ENCODE results near the gene OR52N2.
A peak's percentile ranks its signal among the peaks of the same experiment; 100 is the strongest.

OR52N2 gene

DNA sequence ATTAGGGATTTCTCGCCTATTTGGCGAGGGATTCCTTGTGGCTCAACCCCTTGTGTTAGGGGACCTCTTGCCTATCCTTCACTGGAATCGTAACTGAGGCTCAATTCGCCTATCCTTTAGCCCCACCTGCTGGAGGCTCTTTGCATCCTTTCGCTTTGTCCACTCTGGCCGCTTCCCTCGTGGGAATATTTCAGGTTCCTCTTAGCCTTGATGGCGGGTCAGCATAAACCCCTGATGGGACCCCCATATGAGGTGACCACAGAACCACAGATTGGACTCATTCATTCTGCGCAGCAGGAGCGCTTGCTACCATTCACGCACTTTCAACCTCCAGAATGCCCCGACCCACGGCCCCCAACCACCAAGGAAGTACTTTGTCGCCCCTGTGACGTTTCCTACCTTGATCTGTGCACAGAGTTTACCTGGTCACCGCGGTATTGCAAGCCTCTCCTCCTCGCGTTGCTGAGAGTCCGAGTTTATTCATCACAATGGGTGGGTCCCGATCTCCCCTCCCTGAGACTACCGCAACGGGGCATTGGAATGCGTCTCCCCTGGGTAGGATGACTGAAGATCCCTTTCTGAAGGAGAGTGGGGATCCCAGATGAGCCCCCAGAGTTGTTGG, at the start of gene OR52N2:
Gene OR52N2, plus strand, starts transcription at position 425 of the 622 bp plus-strand sequence. CDS start 11,412 bp downstream, outside the sequence.
- H3K4me3 ChIP-seq (replicated peaks; ENCODE audit: low read depth, low read length): peak within 1 kb of the TSS; percentile 71
- no peaks in the 10 kb centered on the region for H3K27me3 ChIP-seq (replicated peaks; ENCODE audit: control insufficient read depth, insufficient read depth, low read length)
- peak; percentile 16 for DNase-seq (ENCODE audit: extremely low read depth, insufficient read length)
- no peaks in the 10 kb centered on the region for H3K36me3 ChIP-seq (ENCODE audit: control insufficient read depth, insufficient read depth, low read length)
- TF ChIP-seq, protein P1, sequence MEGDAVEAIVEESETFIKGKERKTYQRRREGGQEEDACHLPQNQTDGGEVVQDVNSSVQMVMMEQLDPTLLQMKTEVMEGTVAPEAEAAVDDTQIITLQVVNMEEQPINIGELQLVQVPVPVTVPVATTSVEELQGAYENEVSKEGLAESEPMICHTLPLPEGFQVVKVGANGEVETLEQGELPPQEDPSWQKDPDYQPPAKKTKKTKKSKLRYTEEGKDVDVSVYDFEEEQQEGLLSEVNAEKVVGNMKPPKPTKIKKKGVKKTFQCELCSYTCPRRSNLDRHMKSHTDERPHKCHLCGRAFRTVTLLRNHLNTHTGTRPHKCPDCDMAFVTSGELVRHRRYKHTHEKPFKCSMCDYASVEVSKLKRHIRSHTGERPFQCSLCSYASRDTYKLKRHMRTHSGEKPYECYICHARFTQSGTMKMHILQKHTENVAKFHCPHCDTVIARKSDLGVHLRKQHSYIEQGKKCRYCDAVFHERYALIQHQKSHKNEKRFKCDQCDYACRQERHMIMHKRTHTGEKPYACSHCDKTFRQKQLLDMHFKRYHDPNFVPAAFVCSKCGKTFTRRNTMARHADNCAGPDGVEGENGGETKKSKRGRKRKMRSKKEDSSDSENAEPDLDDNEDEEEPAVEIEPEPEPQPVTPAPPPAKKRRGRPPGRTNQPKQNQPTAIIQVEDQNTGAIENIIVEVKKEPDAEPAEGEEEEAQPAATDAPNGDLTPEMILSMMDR (IDR thresholded peaks at IDR 0.05; ENCODE audit: insufficient read depth, low read length, poor library complexity, severe bottlenecking): peak; percentile 83

DNA sequence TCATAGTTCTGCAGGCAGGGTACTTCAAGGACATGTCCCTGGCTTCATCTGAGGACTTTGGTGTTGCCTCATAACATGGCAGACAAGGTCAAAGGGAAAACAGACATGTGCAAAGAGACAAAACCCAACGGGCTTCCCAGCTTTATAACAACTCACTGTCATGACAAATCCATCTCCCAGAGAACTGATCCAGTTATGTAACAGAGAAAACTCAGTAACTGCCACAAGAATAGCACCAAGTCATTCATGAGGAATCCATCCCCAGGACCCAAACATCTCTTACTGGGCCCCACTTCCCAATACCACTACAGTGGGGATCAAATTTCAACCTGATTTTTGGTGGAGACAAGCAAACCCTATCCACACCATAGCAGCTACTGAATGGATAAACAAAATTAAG, 41.7 kb upstream of the OR52N2 start:
- DNase-seq (ENCODE audit: extremely low read depth, insufficient read length): no peak
- TF ChIP-seq, protein P1 (IDR thresholded peaks at IDR 0.05; ENCODE audit: insufficient read depth, low read length, poor library complexity, severe bottlenecking): no peak
- H3K4me3 ChIP-seq (replicated peaks; ENCODE audit: low read depth, low read length): no peak overlapping the region
- no peaks in the 10 kb centered on the region for H3K36me3 ChIP-seq (ENCODE audit: control insufficient read depth, insufficient read depth, low read length)
- H3K27me3 ChIP-seq (replicated peaks; ENCODE audit: control insufficient read depth, insufficient read depth, low read length): no peaks in the 10 kb centered on the region

DNA sequence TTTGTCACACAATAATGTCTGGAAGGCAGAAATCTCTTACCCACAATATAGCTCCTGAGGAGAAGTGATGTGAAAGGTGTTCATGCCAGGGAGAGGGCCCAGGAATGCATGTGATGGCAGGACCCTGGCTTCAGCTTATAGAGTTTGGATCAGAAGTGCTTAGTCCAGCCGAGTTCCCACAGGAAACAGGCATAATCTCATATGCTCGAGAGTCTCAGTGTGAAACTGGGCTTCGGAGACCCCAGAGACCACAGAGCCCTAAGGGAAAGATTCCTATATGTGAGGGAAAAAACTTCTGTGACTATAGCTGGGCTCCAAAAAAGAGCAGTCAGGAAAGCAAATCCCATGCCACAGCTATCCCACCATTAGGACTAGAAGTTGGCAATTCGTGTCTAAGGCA, 25.5 kb upstream of the OR52N2 start, which contains the start of gene OR52N5:
Gene OR52N5, minus strand, starts transcription at position 101 of the 400 bp plus-strand sequence. CDS start 4,721 bp downstream, outside the sequence.
- Histone ChIP-seq H3K27me3 (replicated peaks; ENCODE audit: control insufficient read depth, insufficient read depth, low read length) (peaks cover 2% of the 10 kb centered on the region; the same call in 1 of the 2 replicates), H3K36me3 (ENCODE audit: control insufficient read depth, insufficient read depth, low read length) (no peaks in the 10 kb centered on the region), H3K4me3 (replicated peaks; ENCODE audit: low read depth, low read length) (no peak within 1 kb of the TSS)
- no peak for DNase-seq (ENCODE audit: extremely low read depth, insufficient read length)
- TF ChIP-seq, protein P1 (IDR thresholded peaks at IDR 0.05; ENCODE audit: insufficient read depth, low read length, poor library complexity, severe bottlenecking): no peak

DNA sequence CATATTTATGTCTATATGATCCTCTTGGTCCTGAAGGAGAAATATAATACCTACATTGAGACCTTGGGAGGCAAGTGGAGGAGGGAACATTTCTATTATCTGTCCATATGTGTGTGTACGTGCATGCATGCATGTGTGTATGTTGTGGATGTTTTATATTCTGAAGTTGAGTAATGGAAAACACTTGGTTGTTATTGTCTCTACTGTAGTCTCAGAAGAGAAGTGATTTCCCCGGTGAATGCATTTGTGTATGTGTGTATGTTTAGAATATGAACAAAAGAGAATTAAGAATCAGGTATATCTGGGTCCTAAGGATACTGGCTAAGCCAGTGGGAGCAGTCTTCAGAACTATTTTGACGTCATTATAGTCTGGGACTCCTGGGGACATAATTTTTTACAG, 17.6 kb upstream of the OR52N2 start, which contains the start of gene OR52N1:
Gene OR52N1, minus strand, starts transcription at position 101 of the 400 bp plus-strand sequence. CDS start 2,449 bp downstream, outside the sequence.
- DNase-seq (ENCODE audit: extremely low read depth, insufficient read length): no peak
- TF ChIP-seq, protein P1 (IDR thresholded peaks at IDR 0.05; ENCODE audit: insufficient read depth, low read length, poor library complexity, severe bottlenecking): no peak
- Histone ChIP-seq H3K36me3 (ENCODE audit: control insufficient read depth, insufficient read depth, low read length) (no peaks in the 10 kb centered on the region), H3K4me3 (replicated peaks; ENCODE audit: low read depth, low read length) (no peak within 1 kb of the TSS), H3K27me3 (replicated peaks; ENCODE audit: control insufficient read depth, insufficient read depth, low read length) (no peaks in the 10 kb centered on the region)

DNA sequence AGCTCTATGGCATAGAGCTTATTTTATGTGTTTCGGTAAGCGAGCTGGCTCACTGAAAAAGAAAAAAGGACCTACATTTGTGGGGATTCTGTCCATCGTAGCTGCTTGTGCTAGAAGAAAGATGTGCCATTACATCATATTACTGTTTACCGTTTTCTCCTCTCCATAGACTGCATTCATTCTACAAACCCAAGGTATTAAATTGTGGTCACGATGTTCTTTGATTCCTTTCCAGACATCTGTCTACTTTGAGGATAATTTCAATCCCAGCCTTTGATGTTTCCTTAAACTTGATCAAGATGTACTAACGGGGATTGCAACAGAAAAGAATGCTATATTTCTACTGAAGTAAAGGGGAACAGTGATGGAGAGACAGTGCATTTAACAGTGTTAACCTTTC, 12.2 kb upstream of the OR52N2 start:
- no peak for DNase-seq (ENCODE audit: extremely low read depth, insufficient read length)
- Histone ChIP-seq H3K4me3 (replicated peaks; ENCODE audit: low read depth, low read length) (no peak overlapping the region), H3K27me3 (replicated peaks; ENCODE audit: control insufficient read depth, insufficient read depth, low read length) (no peaks in the 10 kb centered on the region), H3K36me3 (ENCODE audit: control insufficient read depth, insufficient read depth, low read length) (no peaks in the 10 kb centered on the region)
- TF ChIP-seq, protein P1 (IDR thresholded peaks at IDR 0.05; ENCODE audit: insufficient read depth, low read length, poor library complexity, severe bottlenecking): no peak

All from GM06990 (cell line).